GM23338 (cell line): ENCODE results near the gene MPPE1. TPM values are rescaled to one million over a fixed set of nuclear protein-coding genes. Genes with fewer than 3 reads are reported as not detected.

Source experiments
- ATAC-seq: fragments of 200-7000 bp; cut with Tn5 transposase; 3 replicates; pipeline ENCODE4 v1.9.1; 2020
- DNase-seq: peaks from one replicate; pipeline ENCODE4 v3.0.0-alpha.2; 2015; ENCODE audit warnings: low spot score
- H2AFZ ChIP-seq: fragments of 200-600 bp; sonication (generic); 2 replicates; pipeline ENCODE4 v1.8.0; 2016; ENCODE audit warnings: antibody characterized with exemption, mild to moderate bottlenecking, moderate library complexity
- H3F3A ChIP-seq: fragments of 200-600 bp; sonication (generic); replicated peaks from 2 replicates; pipeline ENCODE4 v1.8.0; 2017; ENCODE audit warnings: antibody characterized with exemption, mixed run types, low read depth
- H3K27ac ChIP-seq: fragments of 200-600 bp; sonication (generic); 2 replicates; pipeline ENCODE4 v1.6.1; 2016; ENCODE audit warnings: low read depth
- H3K27me3 ChIP-seq: fragments of 200-600 bp; sonication (generic); 2 replicates; pipeline ENCODE4 v1.8.0; 2016; ENCODE audit warnings: mild to moderate bottlenecking, mixed run types, moderate library complexity; ENCODE audit not compliant: insufficient read depth
- H3K36me3 ChIP-seq: fragments of 200-600 bp; sonication (generic); 2 replicates; pipeline ENCODE4 v1.8.0; 2016; ENCODE audit warnings: mild to moderate bottlenecking; ENCODE audit not compliant: insufficient read depth
- H3K4me1 ChIP-seq: fragments of 200-600 bp; sonication (generic); 2 replicates; pipeline ENCODE4 v1.8.0; 2016; ENCODE audit warnings: mild to moderate bottlenecking, moderate library complexity; ENCODE audit not compliant: insufficient read depth
- H3K4me2 ChIP-seq: fragments of 200-600 bp; sonication (generic); 2 replicates; pipeline ENCODE4 v1.7.1; 2017; ENCODE audit warnings: mixed run types
- H3K4me3 ChIP-seq: fragments of 200-600 bp; sonication (generic); 2 replicates; pipeline ENCODE4 v1.6.1; 2016; ENCODE audit warnings: mixed run types
- H3K79me2 ChIP-seq: fragments of 200-600 bp; sonication (generic); replicated peaks from 2 replicates; pipeline ENCODE4 v1.8.0; 2017; ENCODE audit warnings: mild to moderate bottlenecking; ENCODE audit not compliant: insufficient read depth
- H3K9me2 ChIP-seq: fragments of 200-600 bp; sonication (generic); 2 replicates; pipeline ENCODE4 v1.8.0; 2017; ENCODE audit not compliant: insufficient read depth
- H4K20me1 ChIP-seq: fragments of 200-600 bp; sonication (generic); replicated peaks from 2 replicates; pipeline ENCODE4 v1.8.0; 2017; ENCODE audit warnings: mild to moderate bottlenecking; ENCODE audit not compliant: insufficient read depth
- H3K27ac Mint-ChIP-seq: 2 replicates; pipeline ENCODE4 v1.8.0; 2020; ENCODE audit warnings: inconsistent platforms, mild to moderate bottlenecking, moderate library complexity, mixed read lengths
- H3K27me3 Mint-ChIP-seq: 3 replicates; pipeline ENCODE4 v1.8.0; 2022; ENCODE audit warnings: low read depth, mild to moderate bottlenecking, moderate library complexity, mixed read lengths, inconsistent platforms; ENCODE audit not compliant: insufficient read depth, poor library complexity
- H3K36me3 Mint-ChIP-seq: 3 replicates; pipeline ENCODE4 v1.8.0; 2021; ENCODE audit warnings: low read depth, mild to moderate bottlenecking, inconsistent platforms, moderate library complexity, mixed read lengths
- H3K4me1 Mint-ChIP-seq: 3 replicates; pipeline ENCODE4 v1.8.0; 2020; ENCODE audit warnings: mild to moderate bottlenecking, inconsistent platforms, mixed read lengths
- H3K4me3 Mint-ChIP-seq: 3 replicates; pipeline ENCODE4 v1.8.0; 2021; ENCODE audit warnings: moderate library complexity, mild to moderate bottlenecking, inconsistent platforms, mixed read lengths
- H3K9me3 Mint-ChIP-seq: 3 replicates; pipeline ENCODE4 v1.8.0; 2020; ENCODE audit warnings: moderate library complexity, mild to moderate bottlenecking, inconsistent platforms, mixed read lengths
- CREB1 ChIP-seq: fragments of 250-450 bp; sonication (Bioruptor Pico); IDR thresholded peaks from 2 replicates; pipeline ENCODE4 v1.5.0; 2020; ENCODE audit warnings: low read depth, mild to moderate bottlenecking, moderate library complexity
- CTCF ChIP-seq, 2 experiments: fragments of 200-600 bp in 1 of 2; sonication (generic) in 1 of 2; conservative IDR thresholded peaks; 2 replicates each; pipeline versions ENCODE4 v1.5.1 to v1.6.1; 2016 to 2017; ENCODE audit warnings: antibody characterized with exemption in 2 of 2, low read depth in 2 of 2, mild to moderate bottlenecking in 2 of 2, moderate library complexity in 1 of 2
- EZH2 ChIP-seq: fragments of 200-600 bp; sonication (generic); IDR thresholded peaks from one replicate; pipeline ENCODE4 v1.8.0; 2017; ENCODE audit warnings: antibody characterized with exemption, mild to moderate bottlenecking, low read depth; ENCODE audit not compliant: unreplicated experiment
- EZH2phosphoT487 ChIP-seq: fragments of 200-600 bp; sonication (generic); IDR thresholded peaks from one replicate; pipeline ENCODE4 v1.8.1; 2018; ENCODE audit warnings: antibody characterized with exemption; ENCODE audit not compliant: unreplicated experiment
- JUNB ChIP-seq: IDR thresholded peaks from one replicate; pipeline ENCODE4 v1.6.1; 2016; ENCODE audit warnings: antibody characterized with exemption; ENCODE audit not compliant: unreplicated experiment
- NANOG ChIP-seq: IDR thresholded peaks from 2 replicates; pipeline ENCODE4 v1.6.1; 2016; ENCODE audit warnings: antibody characterized with exemption, borderline replicate concordance
- POLR2AphosphoS5 ChIP-seq: IDR thresholded peaks from 2 replicates; pipeline ENCODE4 v1.6.1; 2016; ENCODE audit warnings: antibody characterized with exemption, low read depth
- STAT1 ChIP-seq: IDR thresholded peaks from one replicate; pipeline ENCODE4 v1.6.1; 2016; ENCODE audit warnings: antibody characterized with exemption; ENCODE audit not compliant: unreplicated experiment
- ZNF114 ChIP-seq: fragments of 250-450 bp; sonication (Bioruptor Pico); IDR thresholded peaks from 2 replicates; pipeline ENCODE4 v1.5.0; 2020; ENCODE audit warnings: mild to moderate bottlenecking, moderate library complexity
- ZNF331 ChIP-seq: fragments of 250-450 bp; sonication (Bioruptor Pico); IDR thresholded peaks from 2 replicates; pipeline ENCODE4 v1.5.0; 2020; ENCODE audit warnings: low read depth, mild to moderate bottlenecking, moderate library complexity
- ZNF462 ChIP-seq: fragments of 250-450 bp; sonication (Bioruptor Pico); IDR thresholded peaks from 2 replicates; pipeline ENCODE4 v1.5.0; 2020; ENCODE audit warnings: mild to moderate bottlenecking, moderate library complexity
- polyA plus RNA-seq: library from polyadenylated mRNA; unstranded; fragments of >200 nt; fragmentation: Nextera tagmentation; extraction: Ambion mirVana; gene quantifications from 2 replicates; pipeline ENCODE4 v1.2.1, GENCODE V29; 2016
- total RNA-seq: library from RNA; depleted of rRNA; stranded (reverse); fragments of >200 nt; shearing (Covaris generic); gene quantifications from 2 replicates; pipeline ENCODE4 v1.2.3, GENCODE V29; 2014
- TF ChIP-seq, protein P1 (sequence below): IDR thresholded peaks from 2 replicates; pipeline ENCODE4 v1.6.1; 2016; ENCODE audit warnings: antibody characterized with exemption
- TF ChIP-seq, protein P2 (sequence below): IDR thresholded peaks from one replicate; pipeline ENCODE4 v1.6.1; 2018; ENCODE audit warnings: antibody characterized with exemption; ENCODE audit not compliant: unreplicated experiment

The MPPE1 gene
- total and polyA plus RNA-seq, 2 experiments from 2014 or later, result 18.8 to 24.6 TPM

DNA sequence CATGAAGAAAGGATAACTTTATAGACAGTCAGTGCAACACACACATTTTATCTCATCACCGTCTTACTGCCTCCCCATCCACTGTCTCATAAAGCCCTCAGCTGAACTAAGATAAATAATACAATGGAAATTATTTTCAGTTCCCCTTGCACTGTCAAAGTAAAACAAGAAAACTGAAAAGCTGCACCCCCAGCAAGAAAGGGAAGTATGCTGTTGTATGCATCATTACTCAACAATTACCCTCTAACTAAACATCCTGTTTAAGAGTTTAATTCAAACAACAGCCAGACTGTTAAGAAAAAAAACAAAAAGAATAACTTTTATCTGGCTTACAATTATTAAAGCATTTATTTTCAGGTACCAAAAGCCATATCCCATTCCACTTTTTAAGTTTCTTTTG lies 25.0 kb downstream of the MPPE1 start:
- Mint-ChIP-seq H3K9me3 (no peaks in the 10 kb centered on the region), H3K27me3 (peaks cover 5% of the 10 kb centered on the region), H3K4me1 (peaks cover 16% of the 10 kb centered on the region), H3K36me3 (peaks cover 15% of the 10 kb centered on the region; the same call in 2 of the 3 replicates), H3K4me3 (no peak overlapping the region), H3K27ac (no peak overlapping the region)
- no peak for ATAC-seq
- H3K36me3 ChIP-seq, result 0 out of 2 replicates have a peak, but pooled peaks cover 3% of the 10 kb centered on the region
- H3K4me2 ChIP-seq, result no peak overlapping the region
- no peaks in the 10 kb centered on the region for H3K27me3 ChIP-seq
- H3K27ac ChIP-seq, result no peak overlapping the region
- H3F3A ChIP-seq, result no peaks in the 10 kb centered on the region
- H3K79me2 ChIP-seq, result no peaks in the 10 kb centered on the region
- no peak for TF ChIP-seq CREB1 (CRISPR knock-in tag)
- TF ChIP-seq JUNB, result no peak
- no peak for TF ChIP-seq EZH2phosphoT487
- no peak for TF ChIP-seq EZH2
- no peak for TF ChIP-seq ZNF114 (CRISPR knock-in tag)
- no peak for TF ChIP-seq ZNF462
- TF ChIP-seq STAT1, result no peak
- TF ChIP-seq NANOG, result no peak
- no peak for TF ChIP-seq ZNF331 (CRISPR knock-in tag)
- TF ChIP-seq POLR2AphosphoS5, result no peak
- no peak for TF ChIP-seq CTCF (conservative IDR thresholded peaks at IDR 0.05; ENCODE audit: low read depth in 2 of 2)
- TF ChIP-seq, protein P1, sequence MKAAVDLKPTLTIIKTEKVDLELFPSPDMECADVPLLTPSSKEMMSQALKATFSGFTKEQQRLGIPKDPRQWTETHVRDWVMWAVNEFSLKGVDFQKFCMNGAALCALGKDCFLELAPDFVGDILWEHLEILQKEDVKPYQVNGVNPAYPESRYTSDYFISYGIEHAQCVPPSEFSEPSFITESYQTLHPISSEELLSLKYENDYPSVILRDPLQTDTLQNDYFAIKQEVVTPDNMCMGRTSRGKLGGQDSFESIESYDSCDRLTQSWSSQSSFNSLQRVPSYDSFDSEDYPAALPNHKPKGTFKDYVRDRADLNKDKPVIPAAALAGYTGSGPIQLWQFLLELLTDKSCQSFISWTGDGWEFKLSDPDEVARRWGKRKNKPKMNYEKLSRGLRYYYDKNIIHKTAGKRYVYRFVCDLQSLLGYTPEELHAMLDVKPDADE, result no peak
- TF ChIP-seq, protein P2, sequence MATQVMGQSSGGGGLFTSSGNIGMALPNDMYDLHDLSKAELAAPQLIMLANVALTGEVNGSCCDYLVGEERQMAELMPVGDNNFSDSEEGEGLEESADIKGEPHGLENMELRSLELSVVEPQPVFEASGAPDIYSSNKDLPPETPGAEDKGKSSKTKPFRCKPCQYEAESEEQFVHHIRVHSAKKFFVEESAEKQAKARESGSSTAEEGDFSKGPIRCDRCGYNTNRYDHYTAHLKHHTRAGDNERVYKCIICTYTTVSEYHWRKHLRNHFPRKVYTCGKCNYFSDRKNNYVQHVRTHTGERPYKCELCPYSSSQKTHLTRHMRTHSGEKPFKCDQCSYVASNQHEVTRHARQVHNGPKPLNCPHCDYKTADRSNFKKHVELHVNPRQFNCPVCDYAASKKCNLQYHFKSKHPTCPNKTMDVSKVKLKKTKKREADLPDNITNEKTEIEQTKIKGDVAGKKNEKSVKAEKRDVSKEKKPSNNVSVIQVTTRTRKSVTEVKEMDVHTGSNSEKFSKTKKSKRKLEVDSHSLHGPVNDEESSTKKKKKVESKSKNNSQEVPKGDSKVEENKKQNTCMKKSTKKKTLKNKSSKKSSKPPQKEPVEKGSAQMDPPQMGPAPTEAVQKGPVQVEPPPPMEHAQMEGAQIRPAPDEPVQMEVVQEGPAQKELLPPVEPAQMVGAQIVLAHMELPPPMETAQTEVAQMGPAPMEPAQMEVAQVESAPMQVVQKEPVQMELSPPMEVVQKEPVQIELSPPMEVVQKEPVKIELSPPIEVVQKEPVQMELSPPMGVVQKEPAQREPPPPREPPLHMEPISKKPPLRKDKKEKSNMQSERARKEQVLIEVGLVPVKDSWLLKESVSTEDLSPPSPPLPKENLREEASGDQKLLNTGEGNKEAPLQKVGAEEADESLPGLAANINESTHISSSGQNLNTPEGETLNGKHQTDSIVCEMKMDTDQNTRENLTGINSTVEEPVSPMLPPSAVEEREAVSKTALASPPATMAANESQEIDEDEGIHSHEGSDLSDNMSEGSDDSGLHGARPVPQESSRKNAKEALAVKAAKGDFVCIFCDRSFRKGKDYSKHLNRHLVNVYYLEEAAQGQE, result no peak
- no peaks in the 10 kb centered on the region; the same call in 1 of the 2 replicates for H3K4me1 ChIP-seq
- no peak overlapping the region for H3K4me3 ChIP-seq
- no peaks in the 10 kb centered on the region for H4K20me1 ChIP-seq
- H3K9me2 ChIP-seq, result no peaks in the 10 kb centered on the region
- no peak for DNase-seq
- H2AFZ ChIP-seq, result no peak overlapping the region
